DMS53 treated with DMSO at 0.1 percent for 48 hours (cell line): ENCODE measurements around the gene MORC1.
"Not testable (repeated sequence)": the region's sequence is repeated elsewhere in the genome, so short reads cannot be mapped to it uniquely, and the experiment has no call there.

Source experiments
- DNase-seq: peaks from one replicate; lab custom pipeline; 2025; ENCODE audit not compliant: unreplicated experiment; lab: John Stamatoyannopoulos, UW

The MORC1 gene

DNA sequence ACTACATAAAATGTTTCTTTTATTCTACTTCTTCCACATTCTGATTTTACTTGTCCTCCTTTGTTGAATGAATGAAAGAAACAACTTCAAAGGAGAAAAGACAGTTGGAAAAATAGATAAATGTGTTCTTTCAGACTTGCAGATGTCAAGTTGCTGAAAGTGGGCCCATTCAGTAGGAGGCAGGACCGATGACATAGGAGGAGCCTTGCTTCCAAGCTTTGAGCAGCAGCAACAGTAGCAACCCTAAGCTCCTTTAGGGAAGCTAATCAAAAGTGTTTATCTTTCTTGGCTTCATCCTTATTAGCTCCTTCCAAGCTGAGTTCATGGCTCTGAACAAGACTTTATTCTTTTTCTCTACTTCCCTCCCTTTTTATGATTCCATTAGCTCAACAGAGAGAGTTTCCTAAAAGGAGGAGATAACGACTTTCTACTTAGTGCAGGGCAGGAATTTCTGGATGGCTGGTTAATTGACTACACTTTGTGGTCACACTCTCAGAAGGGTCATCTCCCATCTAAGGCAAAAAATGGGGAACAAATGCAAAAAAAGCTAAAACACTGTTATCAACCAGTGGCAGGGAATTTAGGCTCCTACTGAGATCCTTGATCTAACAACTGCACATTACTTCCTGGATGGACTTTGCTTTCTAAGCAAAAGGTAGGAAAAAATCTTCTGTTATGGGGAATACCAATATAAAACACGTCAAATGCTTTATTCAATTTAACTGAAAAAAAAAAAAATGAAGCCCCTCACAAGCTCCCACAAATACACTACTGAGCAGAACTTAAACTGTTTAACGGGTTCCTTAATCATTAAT is 4.8 kb downstream of the MORC1 start:
- DNase-seq, result no peak

DNA sequence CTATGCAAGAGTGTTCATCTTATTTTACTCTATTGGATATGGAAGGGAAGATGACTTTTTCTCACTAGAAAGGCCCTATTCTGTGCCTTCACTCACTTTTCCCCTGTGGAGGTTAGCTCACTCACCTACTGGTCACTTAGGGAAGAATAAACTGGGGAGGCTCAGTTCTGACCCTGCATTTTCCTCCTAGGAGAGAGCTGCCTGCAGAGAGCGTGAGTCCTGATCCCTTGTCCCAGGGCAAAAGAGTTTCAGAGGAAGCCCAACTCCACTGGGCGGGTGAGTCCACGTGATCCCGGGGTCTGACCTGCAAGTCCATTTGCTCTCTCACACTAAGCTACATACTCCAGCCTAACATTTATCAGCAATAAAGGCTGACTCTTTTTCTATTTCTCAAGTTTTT is 8.4 kb downstream of the MORC1 start:
- no peak for DNase-seq

GRCh38 chr3:109098079-109098644 is 19.8 kb downstream of the MORC1 start:
- peak; percentile 39 for DNase-seq

- no peak for DNase-seq
These were observed 22.8 kb downstream of the MORC1 start for GRCh38 chr3:109095166-109095565.

DNA sequence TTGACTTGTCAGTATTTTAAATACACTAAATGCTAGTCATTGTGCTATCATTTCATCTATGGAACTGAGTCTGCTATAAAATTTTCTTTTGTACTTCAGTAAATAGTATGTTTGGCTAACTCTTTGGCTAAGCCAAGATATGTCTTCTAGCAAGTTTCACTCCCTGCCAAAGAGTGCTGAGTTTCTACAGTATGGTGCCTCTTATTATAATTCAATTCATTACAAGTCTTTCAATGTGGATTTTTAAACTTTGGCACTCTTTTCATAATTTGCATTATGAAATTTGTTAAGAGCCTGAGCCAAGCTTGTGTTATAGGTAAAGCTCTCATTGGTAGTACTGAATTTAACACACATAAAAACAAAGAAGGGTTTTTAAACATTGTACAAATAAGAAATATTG is 24.4 kb downstream of the MORC1 start:
- no peak for DNase-seq

DNA sequence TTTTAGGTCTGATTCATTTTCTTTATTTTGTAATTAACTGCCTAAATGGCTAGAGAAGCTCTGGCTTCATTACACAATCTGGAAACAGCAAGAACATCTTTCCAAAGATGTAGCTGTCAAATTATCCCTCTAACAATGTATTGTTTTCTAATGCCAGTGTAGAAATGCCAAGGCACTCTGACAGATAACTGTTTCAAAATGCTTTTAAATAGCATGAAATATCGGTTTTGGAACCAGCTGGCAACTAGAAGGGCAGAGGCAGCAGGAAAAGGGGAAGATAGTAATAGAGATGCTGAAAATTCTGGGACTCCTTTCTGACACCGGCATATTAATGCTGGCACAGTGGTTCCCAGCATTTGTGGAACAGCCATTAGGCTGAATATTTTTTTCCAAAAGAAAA is 26.1 kb downstream of the MORC1 start:
- no peak for DNase-seq

- DNase-seq, result no peak
These were observed 28.7 kb downstream of the MORC1 start for GRCh38 chr3:109089265-109089664.

DNA sequence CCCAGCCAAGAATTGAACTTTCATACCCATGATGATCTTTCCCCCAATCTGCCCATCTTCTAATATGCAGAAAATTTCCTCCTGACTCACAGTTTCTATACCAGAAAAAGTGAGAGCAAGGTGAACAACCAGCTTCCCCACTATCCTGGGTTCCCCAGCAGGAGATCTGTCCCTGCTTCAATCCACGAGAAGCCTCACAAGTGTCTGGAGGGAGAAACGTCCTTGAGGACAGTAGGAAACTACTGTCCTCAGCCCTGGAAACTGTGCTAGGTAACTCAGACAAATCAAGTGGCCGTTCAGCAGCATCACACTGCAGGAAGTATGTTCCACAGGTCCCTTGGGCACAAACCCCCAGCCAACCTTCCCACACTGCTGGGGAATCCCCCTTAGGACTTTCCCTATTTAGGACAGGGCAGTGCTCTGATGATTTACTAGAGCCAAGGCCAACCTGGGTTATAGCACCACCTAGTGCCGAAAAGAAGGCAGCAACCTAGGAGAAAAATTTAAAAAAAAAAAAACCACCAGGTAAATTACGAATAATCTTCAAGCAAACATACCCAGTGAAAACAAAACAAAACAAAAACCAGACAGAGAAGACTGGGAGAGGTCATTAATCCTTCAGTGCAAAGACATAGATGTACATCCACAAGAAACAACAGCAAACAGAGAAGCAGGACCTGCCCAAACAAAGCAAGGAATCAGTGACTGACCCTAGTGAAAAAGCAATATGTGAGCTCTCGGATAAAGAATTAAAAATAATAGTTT is 36.0 kb downstream of the MORC1 start:
- peak; percentile 43 for DNase-seq

DNA sequence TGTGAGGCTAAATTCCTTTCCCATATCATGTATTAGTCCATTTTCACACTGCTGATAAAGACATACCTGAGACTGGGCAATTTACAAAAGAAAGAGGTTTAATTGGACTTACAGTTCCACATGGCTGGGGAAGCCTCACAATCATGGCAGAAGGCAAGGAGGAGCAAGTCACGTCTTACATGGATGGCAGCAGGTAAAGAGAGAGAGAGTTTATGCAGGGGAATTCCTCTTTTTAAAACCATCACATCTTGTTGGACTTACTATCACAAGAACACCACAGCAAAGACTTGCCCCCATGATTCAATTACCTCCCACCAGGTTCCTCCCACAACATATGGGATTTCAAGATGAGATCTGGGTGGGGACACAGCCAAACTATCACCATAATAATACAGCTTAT is 37.8 kb downstream of the MORC1 start:
- DNase-seq, result not testable (repeated sequence)

- DNase-seq, result no peak
These were observed 44.8 kb downstream of the MORC1 start for GRCh38 chr3:109073116-109073515.

DNA sequence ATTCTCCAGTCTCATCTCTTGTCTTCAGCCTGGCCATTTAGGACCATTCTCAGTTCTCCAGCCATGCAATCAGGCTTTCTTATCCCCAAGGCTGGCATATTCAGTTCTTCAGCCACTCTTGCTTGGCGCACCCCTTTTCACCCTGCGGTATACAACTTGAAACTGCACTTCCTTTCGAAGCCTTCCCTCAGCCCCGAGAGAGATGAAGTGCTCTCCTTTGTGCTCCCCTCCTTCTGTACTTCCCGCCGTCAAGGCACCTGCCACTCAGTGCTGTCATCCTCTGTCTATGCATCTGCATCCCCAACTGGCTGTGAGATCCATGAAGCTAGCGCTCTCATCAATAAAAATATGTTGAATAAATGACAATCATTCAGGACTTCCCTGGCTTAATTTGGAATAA is 45.7 kb downstream of the MORC1 start:
- no peak for DNase-seq

DNA sequence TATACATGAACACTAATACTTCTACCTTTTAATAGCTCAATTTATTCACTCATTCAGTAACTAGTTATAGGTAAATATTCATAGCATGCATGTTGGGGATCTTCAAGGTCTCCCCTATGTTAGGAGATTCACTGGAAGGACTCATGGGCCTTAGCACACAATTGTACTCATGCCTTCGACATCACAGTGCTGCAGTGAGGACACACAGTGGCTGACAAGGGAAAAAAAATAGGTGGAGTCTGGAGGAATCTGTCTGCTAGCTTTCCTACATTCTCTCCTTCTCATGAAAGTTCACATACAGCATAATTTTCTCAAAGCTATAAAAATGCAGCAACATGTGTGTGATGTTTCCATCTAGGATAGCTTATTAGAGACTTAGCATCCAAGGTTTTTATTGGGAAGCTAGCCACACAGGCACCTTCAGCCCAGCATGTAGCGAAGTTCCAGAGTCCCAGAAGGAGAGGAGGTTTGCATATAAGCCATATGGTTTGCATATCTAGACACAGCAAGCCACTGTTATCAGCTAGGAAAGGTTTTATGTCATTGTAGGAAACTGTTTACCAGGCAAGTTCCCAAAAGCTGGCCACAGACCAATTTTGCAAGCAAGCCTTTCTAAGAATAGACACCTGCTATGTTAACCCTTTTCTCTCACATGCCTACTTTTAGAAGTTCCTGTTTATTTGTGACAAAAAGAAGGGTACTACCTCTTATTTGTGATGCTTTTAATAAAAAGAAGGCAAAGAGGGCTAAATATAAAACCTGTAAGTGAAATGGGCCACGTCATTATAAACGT is 46.4 kb downstream of the MORC1 start:
- DNase-seq, result no peak

GRCh38 chr3:109070211-109070610 is 47.7 kb downstream of the MORC1 start:
- DNase-seq, result no peak

DNA sequence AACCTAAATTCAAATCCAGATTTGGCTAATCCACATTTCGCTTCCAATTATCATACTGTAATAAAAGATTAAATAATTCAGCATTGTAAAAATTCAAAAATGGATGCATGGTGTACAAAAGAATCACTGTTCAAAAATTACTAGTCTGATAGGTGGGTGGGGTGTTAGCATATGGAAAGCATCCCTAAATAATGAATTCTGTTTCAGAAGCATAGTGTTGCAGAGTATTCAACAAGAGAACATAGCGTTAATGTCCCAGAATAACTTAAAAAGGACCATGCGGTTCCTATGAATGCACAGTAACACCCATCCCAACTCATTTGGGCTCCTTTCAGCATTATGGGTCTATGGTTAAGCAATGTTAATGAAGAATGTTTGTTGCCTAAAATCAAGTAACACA is 51.1 kb downstream of the MORC1 start:
- DNase-seq, result no peak

DNA sequence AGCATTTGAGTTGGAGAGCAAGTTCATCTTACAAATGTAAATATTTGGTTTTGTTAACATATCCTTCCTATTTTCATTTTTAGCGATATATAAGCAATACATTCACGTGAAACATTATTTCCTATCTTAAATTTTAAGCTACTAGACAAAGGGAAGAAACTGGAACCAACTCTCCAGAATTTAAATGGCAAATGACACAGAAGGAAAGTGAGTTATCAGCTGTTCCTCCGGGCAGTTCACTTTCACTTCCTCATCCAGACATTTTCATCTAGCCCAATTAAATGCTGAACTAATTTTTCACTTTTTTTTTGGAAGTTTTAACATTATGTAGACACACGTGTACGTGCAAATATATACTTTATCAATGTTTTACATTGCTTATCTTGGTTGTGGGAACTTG is 58.7 kb downstream of the MORC1 start:
- no peak for DNase-seq

DNA sequence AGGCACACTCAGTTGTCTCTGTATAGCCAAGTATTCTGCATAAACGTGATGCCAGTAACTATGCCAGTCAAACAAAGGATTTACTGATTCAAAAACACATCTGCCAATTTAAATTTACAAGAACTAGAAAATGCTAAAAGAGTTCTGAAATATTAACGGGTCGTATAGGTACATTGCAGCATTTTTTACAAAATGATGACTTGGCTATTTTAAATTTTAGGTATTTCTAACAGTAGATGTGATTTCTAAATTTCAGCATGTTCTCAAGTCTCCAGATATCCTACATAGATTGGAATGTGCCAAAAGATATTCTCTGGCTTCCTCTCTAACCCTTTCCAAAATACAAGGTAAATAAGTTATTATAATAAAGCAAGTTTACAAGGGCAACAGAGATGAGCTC is 60.3 kb downstream of the MORC1 start:
- DNase-seq, result no peak

GRCh38 chr3:109057056-109057455 is 60.9 kb downstream of the MORC1 start:
- no peak for DNase-seq

- peak; percentile 15 for DNase-seq
These were observed 67.3 kb downstream of the MORC1 start for GRCh38 chr3:109050591-109051167.

GRCh38 chr3:109047366-109047765 is 70.6 kb downstream of the MORC1 start:
- no peak for DNase-seq

DNA sequence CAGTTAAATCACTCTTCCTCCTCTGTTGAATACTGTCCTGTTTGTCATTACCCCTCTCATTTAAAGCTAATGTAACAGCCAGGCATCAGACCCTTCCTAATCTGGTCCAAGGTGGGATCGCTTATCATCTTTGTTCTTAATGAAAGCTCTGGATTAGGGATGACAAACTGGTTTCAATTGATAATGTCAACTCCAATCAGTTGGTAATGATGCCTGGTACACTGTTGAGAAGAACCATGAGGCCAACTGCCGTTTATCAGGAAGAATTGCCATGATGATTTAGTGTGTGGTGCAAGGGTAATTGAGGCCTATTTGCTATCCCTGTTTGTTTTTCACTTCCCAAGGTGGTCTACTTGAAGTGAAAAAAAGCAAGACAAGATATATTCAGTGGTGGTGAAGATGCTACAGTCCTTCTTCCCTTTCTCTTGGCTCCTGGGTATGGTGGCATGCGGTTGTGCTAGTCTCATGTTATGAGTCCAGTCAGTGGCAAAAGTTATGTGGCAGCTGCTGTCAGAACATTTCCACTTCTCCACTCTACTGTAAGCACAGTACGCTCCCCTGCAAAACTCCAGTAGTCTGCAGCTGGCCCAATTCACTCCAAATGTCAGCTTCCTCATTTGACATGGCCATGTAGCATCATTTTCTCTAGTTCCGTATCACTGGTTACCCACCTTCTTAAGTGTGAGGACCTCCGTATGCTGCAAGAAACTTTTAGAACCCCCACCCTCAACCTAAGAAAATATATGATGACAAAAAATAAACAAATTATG is 72.5 kb downstream of the MORC1 start:
- DNase-seq, result no peak
